GM21786 (cell line): ENCODE results near the gene CD44.
"Not testable (repeated sequence)": the region's sequence is repeated elsewhere in the genome, so short reads cannot be mapped to it uniquely, and the experiment has no call there.

Experiments
- ATAC-seq: cut with Tn5 transposase; IDR thresholded peaks from one replicate; pipeline ENCODE4 v1.9.1; 2021; ENCODE audit not compliant: unreplicated experiment

The CD44 gene

GRCh38 chr11:35138943-35139721 lies at the start of gene CD44:
CD44 (plus strand) TSS chr11:35139171; CDS start chr11:35139304, 133 bp downstream.
- ATAC-seq = peak; percentile 29

- peak; percentile 79 for ATAC-seq
Observed at GRCh38 chr11:35089666-35090065, 49.3 kb upstream of the CD44 start.

- ATAC-seq = peak; percentile 34
Observed at GRCh38 chr11:35090125-35090524, 48.8 kb upstream of the CD44 start.

- ATAC-seq = not testable (repeated sequence)
Observed at GRCh38 chr11:35090991-35091390, 48.0 kb upstream of the CD44 start.

- ATAC-seq = no peak
Observed at GRCh38 chr11:35096723-35097122, 42.2 kb upstream of the CD44 start.

GRCh38 chr11:35097814-35098455 lies 41.0 kb upstream of the CD44 start:
- no peak for ATAC-seq

GRCh38 chr11:35098855-35099254 lies 40.1 kb upstream of the CD44 start:
- ATAC-seq = no peak

GRCh38 chr11:35099278-35100012 lies 39.5 kb upstream of the CD44 start:
- ATAC-seq = no peak

GRCh38 chr11:35100013-35100383 lies 39.0 kb upstream of the CD44 start:
- no peak for ATAC-seq

GRCh38 chr11:35101223-35101622 lies 37.7 kb upstream of the CD44 start:
- ATAC-seq = no peak

GRCh38 chr11:35102267-35102666 lies 36.7 kb upstream of the CD44 start:
- no peak for ATAC-seq

GRCh38 chr11:35103366-35104208 lies 35.4 kb upstream of the CD44 start:
- no peak for ATAC-seq

GRCh38 chr11:35104655-35105054 lies 34.3 kb upstream of the CD44 start:
- no peak for ATAC-seq

- no peak for ATAC-seq
Observed at GRCh38 chr11:35105319-35106079, 33.5 kb upstream of the CD44 start.

GRCh38 chr11:35106595-35106994 lies 32.4 kb upstream of the CD44 start:
- ATAC-seq = peak; percentile 72

- no peak for ATAC-seq
Observed at GRCh38 chr11:35107861-35108260, 31.1 kb upstream of the CD44 start.

GRCh38 chr11:35108336-35108735 lies 30.6 kb upstream of the CD44 start:
- not testable (repeated sequence) for ATAC-seq

- ATAC-seq = no peak
Observed at GRCh38 chr11:35109041-35109440, 29.9 kb upstream of the CD44 start.

- ATAC-seq = no peak
Observed at GRCh38 chr11:35109827-35110226, 29.1 kb upstream of the CD44 start.
